ENCODE data around the gene GNAL. TPM values are rescaled to one million over a fixed set of nuclear protein-coding genes. Genes with fewer than 3 reads are reported as not detected.
A peak's percentile ranks its signal among the peaks of the same experiment; 100 is the strongest.

The GNAL gene
- total and polyA plus RNA-seq, 4 donors: 0.15 to 0.92 (median 0.72) TPM

- TF ChIP-seq REST (IDR thresholded peaks at IDR 0.05) (no peak), EGR1 (IDR thresholded peaks at IDR 0.05; ENCODE audit: low read depth in 2 of 2) (no peak), FOXA1 (IDR thresholded peaks at IDR 0.05) (no peak), HNF4A (conservative IDR thresholded peaks at IDR 0.05) (no peak), JUND (IDR thresholded peaks at IDR 0.05) (no peak), ATF3 (IDR thresholded peaks at IDR 0.05) (no peak)
Measured at GRCh38 chr18:11751341-11752115, 62.5 kb downstream of the GNAL start (continued).

GRCh38 chr18:11752116-11752911, 63.2 kb downstream of the GNAL start:
- TF ChIP-seq ZBTB33 (IDR thresholded peaks at IDR 0.05) (no peak), CTCF (IDR thresholded peaks at IDR 0.05; ENCODE audit: low read depth, low read length, missing input control) (no peak), ATF3 (IDR thresholded peaks at IDR 0.05) (no peak), TAF1 (conservative IDR thresholded peaks at IDR 0.05) (no peak), RAD21 (IDR thresholded peaks at IDR 0.05) (no peak), MAX (IDR thresholded peaks at IDR 0.05) (no peak), FOXA1 (IDR thresholded peaks at IDR 0.05) (no peak), REST (IDR thresholded peaks at IDR 0.05) (no peak), NR2F2 (IDR thresholded peaks at IDR 0.05) (no peak)
- H3K4me1 ChIP-seq (ENCODE audit: control insufficient read depth in 4 of 4, insufficient read depth in 4 of 4, low read length in 3 of 4): peaks cover 0 to 16% (median 8%) of the 10 kb centered on the region in 4 donors
- peak overlapping the region in 1 of 3 donors; percentile 36 for H3K4me3 ChIP-seq (ENCODE audit: low read depth in 1 of 3, low read length in 3 of 3)
- H3K36me3 ChIP-seq (ENCODE audit: control insufficient read depth in 4 of 4, insufficient read depth in 3 of 4, low read depth in 1 of 4, low read length in 3 of 4): no peaks in the 10 kb centered on the region
- H3K9me3 ChIP-seq (ENCODE audit: control insufficient read depth in 4 of 4, low read length in 3 of 4): no peaks in the 10 kb centered on the region
- no peak overlapping the region for H3K27ac ChIP-seq (ENCODE audit: low read depth in 1 of 2, low read length in 2 of 2)
- 2% methylated on average over 64 of the region's 64 CpGs for WGBS
- peaks cover 0 to 20% (median 1%) of the 10 kb centered on the region in 4 donors for H3K27me3 ChIP-seq (ENCODE audit: control insufficient read depth in 4 of 4, insufficient read depth in 4 of 4, low read length in 3 of 4)
- H3K9ac ChIP-seq (ENCODE audit: low read depth in 1 of 2, low read length in 2 of 2): no peak overlapping the region
- DNase-seq (ENCODE audit: low spot score): no peak

All from liver (tissue), 9 donors.